HG03025 (cell line): ENCODE results near the gene NXPH4.

Source experiments
- ATAC-seq: cut with Tn5 transposase; IDR thresholded peaks from one replicate; pipeline ENCODE4 v1.9.1; 2021; ENCODE audit warnings: mild to moderate bottlenecking, moderate library complexity; ENCODE audit not compliant: unreplicated experiment, low FRiP score

Gene NXPH4

DNA sequence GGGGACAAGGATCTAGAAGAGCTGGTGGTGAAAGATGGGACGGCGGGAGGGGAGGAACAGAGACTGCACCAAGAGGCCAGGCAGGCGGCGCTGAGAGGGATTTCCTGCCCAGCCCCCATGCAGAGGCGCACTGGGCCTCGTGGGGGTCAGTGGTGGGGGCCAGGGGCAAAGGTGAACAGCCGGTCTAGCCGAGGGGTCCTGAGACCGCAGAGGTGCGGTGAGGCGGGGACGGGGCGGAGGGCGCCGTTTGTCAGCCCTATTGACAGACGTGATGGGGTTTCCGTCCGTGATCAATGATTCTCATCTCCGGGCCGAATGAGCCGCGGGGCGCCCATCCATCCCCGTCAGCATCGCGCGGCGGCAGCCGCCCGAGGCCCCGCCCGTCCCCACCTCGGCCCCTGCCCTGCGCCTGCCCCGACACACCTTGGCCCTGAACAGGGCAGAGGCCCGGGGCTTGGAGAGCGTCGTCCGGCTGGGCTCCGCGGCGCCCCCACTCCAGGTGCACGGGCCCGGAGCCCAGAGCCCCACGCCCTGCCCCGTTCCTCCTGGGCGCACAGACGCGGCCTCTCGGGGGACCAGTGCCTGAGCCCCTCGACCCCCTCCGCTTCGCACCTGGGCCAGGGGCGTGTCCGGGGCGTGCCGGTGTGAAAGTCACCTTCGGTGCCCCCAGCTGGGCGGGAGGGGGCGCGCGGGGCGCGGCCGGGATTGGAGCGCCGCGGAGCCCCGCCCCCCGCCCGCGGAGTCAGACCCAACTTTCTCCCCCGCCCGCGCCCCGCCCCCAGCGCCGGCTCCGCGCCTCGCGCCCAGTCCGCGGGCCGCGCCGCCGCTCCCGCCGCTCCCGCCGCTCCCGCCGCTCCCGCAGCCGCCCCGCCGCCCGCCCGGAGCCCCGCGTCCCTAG lies at the start of gene NXPH4:
Gene NXPH4 (plus strand): TSS at position 781 of the 898 bp plus-strand sequence. CDS start 176 bp downstream, outside the sequence.
- ATAC-seq = no peak

DNA sequence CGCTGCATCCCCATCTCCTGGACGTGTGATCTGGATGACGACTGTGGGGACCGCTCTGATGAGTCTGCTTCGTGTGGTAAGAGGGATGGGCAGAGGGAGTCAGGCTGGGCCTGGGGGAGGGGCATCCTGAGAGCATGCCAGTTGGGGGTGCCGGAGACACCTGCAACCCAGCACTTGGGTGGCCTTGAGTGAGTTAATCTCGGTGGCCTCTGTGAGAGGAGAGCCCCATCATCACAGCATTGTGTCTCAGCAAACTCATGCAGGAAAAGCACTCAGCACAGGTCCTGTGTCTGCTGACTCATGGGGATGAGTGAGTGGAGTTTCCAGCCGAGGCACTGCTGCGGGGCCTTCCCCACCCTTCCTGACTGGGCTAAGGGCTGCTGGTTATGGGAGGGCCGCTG lies 49.6 kb upstream of the NXPH4 start:
- ATAC-seq = no peak

DNA sequence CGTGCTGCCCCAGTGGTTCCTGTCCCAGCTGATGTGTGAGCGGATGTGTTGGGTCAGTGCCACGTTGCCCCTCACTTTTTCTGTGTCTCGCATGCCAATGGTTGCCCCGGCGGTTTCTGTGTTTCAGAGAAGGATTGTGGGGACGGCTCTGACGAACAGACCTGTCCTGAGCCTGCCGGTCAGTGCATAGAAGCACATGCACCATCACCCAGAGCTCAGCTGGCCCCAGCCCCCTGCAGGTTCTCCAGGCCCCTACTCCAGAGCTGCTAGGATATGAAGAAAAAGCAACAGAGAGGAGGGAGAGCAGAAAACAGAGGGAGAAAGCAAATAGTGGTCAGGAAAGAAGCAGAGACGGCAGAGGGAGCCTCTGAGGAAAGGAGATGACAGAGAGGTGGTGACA lies 48.5 kb upstream of the NXPH4 start:
- ATAC-seq = no peak

DNA sequence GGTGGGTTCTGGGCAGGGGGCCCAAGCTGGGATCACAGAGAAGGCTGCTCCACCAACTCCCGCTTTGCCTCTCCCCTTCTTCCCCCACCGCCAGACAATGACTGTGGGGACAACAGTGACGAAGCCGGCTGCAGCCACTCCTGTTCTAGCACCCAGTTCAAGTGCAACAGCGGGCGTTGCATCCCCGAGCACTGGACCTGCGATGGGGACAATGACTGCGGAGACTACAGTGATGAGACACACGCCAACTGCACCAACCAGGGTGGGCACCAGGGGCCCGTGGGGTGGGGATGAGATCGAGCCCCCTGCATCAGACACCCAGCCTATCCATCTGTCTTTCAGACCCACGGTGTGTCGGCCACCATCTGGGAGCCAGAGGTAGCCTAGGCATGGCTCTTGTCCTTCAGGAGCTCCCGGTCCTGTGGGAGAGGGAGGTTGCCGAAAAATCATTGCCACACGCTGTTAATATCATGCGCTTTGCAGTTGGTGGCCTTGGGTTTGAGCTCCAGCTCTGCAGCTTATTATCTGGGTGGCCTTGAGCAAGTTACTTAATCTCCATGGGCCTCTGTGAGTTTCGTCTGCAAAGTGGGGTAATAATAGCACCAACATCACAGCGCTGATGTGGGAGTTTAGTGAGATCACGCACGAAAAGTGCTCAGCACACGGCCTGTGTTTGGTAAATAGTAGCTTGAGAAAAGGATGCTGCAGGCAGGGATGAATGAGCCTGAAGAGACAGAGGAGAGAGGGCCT lies 47.4 kb upstream of the NXPH4 start:
- no peak for ATAC-seq

DNA sequence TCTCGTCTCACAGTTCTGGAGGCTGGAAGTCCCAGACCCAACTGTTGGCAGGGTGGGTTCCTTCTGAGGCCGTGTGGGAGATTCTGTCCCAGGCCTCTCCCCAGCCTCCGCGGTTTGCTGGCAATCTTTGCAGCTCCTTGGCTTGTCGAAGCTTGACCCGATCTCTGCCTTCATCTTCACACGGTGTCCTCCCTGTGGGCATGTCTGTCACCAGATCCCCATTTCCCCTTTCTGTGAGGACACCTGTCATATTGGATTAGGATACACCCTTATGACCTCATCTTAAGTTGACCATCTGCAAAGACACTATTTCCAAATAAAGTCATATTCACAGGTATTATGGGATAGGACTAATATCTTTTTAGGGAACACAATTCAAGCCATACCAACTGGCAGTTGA lies 46.6 kb upstream of the NXPH4 start:
- ATAC-seq = no peak

DNA sequence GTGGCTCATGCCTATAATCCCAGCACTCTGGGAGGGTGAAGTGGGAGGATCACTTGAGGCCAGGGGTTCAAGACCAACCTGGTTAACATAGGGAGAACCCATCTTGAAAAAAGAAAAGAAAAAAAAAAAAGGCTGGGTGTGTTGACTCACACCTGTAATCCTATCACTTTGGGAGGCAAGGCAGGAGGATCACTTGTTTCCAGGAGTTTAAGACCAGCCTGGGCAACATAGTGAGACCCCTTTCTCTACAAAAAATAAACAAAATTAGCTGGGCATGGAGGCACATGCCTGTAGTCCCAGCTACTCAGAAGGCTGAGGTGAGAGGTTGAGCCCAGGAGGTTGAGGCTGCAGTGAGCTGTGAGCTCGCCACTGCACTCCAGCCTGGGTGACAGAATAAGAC lies 46.2 kb upstream of the NXPH4 start:
- ATAC-seq = no peak

DNA sequence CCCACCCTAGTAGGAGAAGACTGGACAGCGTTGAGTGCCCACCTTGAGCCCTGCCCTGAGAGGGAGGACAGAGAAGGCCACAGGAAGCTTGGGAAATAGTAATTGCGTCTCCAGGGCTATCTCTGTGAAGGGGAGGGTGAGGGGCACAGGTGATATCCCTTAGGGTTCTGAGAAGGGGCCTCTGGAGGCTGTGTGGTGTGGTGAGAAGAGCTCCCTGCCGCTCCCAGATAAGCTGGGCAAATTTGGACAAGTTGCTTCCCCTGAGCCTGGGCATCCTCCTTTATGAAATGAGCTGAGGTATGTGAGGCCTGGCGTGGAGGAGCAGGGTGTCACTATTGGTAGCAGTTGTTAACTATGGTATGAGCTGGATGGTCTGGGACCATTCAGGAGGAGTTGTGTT lies 45.7 kb upstream of the NXPH4 start:
- ATAC-seq = no peak

DNA sequence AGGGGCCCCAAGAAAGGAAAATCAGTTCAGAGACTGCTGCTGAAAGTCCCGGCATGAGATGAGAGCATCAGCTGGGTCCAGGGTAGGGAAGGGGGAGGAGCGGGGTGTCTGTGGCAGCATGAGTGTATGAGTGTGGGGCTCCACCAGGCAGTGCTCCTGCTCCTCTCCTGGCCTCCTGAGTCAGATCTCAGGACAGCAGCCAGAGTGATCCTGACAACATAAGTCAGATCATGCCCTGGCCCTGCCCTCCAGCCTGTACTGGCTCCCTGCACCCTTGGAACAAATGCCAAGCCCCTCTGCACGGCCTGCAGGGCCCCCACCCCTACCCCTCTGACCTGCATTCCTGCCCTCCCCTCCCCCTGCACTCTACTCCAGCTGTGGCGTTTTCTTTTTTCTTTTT lies 44.9 kb upstream of the NXPH4 start:
- no peak for ATAC-seq

DNA sequence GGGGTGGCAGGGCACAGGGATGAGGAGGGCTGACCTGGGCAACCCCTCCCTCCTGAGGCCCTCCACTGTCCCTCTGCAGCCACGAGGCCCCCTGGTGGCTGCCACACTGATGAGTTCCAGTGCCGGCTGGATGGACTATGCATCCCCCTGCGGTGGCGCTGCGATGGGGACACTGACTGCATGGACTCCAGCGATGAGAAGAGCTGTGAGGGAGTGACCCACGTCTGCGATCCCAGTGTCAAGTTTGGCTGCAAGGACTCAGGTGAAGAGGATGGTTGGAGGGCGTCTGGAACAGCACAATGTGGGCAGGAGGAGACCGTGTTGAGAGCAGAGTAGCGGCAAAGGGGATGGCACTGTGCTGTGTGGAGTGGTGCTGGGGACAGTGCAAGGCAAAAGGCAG lies 43.5 kb upstream of the NXPH4 start:
- ATAC-seq = no peak

DNA sequence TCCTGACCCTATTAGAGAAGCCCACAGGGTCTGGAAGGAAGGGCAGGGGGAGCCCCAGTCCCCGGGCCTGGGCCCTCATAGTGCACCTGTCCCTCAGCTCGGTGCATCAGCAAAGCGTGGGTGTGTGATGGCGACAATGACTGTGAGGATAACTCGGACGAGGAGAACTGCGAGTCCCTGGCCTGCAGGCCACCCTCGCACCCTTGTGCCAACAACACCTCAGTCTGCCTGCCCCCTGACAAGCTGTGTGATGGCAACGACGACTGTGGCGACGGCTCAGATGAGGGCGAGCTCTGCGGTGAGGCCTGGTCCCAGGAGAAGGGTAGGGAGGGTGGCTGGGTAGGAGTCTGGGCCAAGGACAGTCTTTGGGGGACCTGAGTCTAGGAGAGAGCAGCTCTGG lies 42.9 kb upstream of the NXPH4 start:
- ATAC-seq = no peak

DNA sequence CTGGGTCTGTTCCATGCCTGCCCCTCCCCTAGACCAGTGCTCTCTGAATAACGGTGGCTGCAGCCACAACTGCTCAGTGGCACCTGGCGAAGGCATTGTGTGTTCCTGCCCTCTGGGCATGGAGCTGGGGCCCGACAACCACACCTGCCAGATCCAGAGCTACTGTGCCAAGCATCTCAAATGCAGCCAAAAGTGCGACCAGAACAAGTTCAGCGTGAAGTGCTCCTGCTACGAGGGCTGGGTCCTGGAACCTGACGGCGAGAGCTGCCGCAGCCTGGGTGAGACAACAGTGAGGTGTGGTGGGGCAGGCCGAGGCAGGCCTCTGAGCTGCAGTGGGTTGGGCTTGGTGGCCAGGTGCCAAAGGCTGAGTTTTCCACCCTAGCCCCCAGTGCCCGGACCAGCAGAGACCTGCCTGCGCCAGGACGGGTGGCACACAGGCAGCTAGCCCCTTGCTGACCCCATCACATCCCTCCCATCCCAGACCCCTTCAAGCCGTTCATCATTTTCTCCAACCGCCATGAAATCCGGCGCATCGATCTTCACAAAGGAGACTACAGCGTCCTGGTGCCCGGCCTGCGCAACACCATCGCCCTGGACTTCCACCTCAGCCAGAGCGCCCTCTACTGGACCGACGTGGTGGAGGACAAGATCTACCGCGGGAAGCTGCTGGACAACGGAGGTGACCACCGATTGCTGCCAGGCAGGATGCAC lies 41.0 kb upstream of the NXPH4 start:
- ATAC-seq = no peak

DNA sequence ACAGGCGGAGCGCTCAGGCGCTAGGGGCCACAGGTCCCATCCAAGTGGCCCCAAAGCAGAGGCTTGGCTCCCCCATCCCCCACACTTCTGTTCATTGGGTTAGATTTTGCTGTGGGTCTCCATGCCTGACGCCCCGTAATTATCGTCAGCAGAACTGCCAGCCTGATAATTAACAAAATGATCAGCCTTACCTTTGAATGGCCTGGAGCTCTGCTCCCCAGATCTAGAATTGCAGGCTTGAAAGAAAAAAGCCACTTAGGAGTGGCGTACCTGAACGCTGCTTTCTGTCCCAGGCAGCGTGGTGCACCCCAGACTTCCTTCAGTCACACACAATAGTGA lies 40.5 kb upstream of the NXPH4 start:
- ATAC-seq = no peak

DNA sequence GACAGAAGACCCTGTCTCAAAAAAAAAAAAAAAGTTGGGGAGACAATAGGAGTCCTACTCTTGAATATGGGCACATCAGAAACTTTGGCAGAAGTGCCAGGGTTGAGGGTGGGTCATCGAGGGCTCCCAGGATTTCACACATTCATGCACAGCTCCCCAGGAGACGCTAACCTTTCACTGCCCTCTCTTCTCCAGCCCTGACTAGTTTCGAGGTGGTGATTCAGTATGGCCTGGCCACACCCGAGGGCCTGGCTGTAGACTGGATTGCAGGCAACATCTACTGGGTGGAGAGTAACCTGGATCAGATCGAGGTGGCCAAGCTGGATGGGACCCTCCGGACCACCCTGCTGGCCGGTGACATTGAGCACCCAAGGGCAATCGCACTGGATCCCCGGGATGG lies 39.7 kb upstream of the NXPH4 start:
- no peak for ATAC-seq

DNA sequence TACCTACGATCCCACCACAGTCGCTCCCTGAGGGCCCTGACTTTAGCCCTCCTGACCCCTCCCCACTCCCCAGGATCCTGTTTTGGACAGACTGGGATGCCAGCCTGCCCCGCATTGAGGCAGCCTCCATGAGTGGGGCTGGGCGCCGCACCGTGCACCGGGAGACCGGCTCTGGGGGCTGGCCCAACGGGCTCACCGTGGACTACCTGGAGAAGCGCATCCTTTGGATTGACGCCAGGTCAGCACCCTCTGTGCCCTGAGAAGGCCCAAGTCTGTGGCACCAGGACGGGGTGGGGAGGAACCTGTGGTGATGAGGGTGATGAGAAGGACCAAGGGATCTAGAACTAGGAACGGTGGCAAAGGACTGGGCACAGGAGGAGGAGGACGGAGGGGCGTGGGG lies 39.2 kb upstream of the NXPH4 start:
- no peak for ATAC-seq

DNA sequence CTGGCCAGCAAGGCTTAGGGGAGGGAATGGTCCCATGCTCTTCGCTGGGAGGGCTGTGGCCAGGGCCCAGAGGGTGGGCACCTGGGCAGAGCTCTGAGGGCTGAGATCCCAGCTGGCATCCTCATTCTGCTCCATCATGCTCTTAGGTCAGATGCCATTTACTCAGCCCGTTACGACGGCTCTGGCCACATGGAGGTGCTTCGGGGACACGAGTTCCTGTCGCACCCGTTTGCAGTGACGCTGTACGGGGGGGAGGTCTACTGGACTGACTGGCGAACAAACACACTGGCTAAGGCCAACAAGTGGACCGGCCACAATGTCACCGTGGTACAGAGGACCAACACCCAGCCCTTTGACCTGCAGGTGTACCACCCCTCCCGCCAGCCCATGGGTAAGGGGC lies 38.4 kb upstream of the NXPH4 start:
- ATAC-seq = no peak

DNA sequence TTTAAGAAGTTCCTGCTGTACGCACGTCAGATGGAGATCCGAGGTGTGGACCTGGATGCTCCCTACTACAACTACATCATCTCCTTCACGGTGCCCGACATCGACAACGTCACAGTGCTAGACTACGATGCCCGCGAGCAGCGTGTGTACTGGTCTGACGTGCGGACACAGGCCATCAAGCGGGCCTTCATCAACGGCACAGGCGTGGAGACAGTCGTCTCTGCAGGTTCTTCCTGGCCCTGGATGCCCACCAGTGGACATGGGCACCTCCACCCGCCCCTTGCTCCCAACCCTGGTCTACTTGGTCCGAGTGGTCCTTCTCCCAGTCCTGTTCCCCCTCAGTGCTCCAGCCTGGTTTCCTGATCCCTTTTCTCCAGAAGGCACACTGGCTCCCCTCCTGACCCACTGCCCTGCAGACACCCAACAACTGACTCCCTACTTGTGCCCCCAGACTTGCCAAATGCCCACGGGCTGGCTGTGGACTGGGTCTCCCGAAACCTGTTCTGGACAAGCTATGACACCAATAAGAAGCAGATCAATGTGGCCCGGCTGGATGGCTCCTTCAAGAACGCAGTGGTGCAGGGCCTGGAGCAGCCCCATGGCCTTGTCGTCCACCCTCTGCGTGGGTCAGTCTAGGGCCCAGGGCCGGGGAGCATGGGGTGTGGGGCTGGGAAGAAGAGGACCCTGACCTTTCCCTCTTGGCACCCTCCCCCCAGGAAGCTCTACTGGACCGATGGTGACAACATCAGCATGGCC lies 37.1 kb upstream of the NXPH4 start:
- ATAC-seq = no peak

DNA sequence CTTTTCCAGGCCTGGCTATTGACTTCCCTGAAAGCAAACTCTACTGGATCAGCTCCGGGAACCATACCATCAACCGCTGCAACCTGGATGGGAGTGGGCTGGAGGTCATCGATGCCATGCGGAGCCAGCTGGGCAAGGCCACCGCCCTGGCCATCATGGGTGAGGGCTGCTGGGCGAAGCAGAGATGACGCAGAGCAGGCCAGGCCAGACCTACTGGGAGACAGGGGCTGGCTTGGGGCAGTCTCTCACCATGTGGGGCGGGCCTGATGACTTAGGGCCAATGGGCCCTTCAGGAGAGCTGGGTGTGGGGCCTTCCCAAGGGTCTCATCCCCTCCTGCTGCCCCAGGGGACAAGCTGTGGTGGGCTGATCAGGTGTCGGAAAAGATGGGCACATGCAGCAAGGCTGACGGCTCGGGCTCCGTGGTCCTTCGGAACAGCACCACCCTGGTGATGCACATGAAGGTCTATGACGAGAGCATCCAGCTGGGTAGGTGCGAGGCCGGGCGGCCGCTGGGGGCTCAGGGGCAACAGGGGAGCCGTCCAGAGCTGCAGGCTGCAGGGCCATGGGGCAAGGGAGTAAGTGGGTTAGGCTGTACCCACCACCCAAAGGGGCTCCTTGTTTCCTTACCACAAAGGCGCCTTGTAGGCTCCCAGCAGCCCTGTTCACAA lies 36.1 kb upstream of the NXPH4 start:
- ATAC-seq = no peak

DNA sequence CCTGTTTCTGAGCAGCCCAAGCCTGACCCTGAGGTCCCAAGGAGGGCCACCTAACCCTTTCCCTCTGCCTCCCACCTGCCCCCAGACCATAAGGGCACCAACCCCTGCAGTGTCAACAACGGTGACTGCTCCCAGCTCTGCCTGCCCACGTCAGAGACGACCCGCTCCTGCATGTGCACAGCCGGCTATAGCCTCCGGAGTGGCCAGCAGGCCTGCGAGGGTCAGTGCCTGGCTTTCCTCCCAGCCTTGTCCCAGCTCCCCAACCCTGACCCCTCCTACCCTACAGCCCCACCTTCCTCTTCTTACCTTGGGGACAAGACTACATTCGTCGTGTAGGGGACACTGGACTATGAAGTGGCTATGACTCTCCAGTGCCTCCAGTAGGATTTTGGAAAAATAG lies 35.5 kb upstream of the NXPH4 start:
- no peak for ATAC-seq

DNA sequence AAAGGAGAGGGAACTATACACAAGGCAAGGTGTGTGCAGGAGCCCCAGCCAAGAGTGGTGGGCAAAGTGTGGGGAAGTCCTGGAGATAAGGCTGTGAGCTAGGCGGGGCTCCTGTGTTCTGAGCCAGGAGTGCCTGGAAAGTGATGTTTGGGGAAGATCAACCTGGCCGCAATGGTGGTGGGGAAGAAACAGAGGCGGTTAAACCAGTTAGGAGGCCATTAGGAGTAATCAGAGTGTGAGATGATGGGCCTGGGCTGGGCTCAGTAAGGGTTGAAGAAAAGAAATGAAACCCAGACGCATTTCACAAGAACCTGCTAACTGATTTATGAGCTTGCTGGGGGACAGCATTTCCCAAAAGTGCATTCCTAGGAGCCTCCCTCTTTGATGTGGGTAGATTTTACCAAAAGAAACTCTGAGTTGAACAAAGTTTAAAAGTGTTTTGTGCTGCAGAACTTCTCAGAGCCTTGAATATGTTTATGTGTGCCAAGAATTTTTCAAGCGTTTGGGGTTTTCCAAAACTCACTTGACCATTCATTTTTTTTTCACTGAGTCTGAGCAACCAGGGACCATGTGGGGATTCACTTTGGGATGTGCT lies 34.9 kb upstream of the NXPH4 start:
- no peak for ATAC-seq
